NCI-H187 (cell line): ENCODE results near the gene PLLP.

Source experiments
- DNase-seq, 2 experiments: peaks; one replicate each; lab custom pipeline; 2025; lab: John Stamatoyannopoulos, UW

The PLLP gene

GRCh38 chr16:57225978-57226377 lies 58.5 kb downstream of the PLLP start:
- DNase-seq, result no peak

GRCh38 chr16:57224651-57225335 lies 59.7 kb downstream of the PLLP start:
- no peak for DNase-seq

- no peak for DNase-seq
Measured at GRCh38 chr16:57223057-57223456, 61.4 kb downstream of the PLLP start.

- no peak for DNase-seq
Measured at GRCh38 chr16:57216968-57217367, 67.5 kb downstream of the PLLP start.

GRCh38 chr16:57213462-57213861 lies 71.0 kb downstream of the PLLP start:
- DNase-seq, result no peak

GRCh38 chr16:57209780-57210179 lies 74.7 kb downstream of the PLLP start:
- DNase-seq, result no peak

GRCh38 chr16:57208926-57209325 lies 75.5 kb downstream of the PLLP start:
- DNase-seq, result no peak
